Neural crest cell (in vitro differentiated cells): ENCODE data around the gene KMT5C. TPM values are rescaled to one million over a fixed set of nuclear protein-coding genes. Genes with fewer than 3 reads are reported as not detected.

ENCODE experiments used
- DNase-seq: peaks from one replicate; pipeline ENCODE4 v3.0.0; 2021; ENCODE audit warnings: low read depth, mixed read lengths, low spot score
- H3K27ac Mint-ChIP-seq: one replicate; pipeline ENCODE4 v1.8.0; 2021; ENCODE audit warnings: mild to moderate bottlenecking, mixed read lengths; ENCODE audit not compliant: unreplicated experiment
- H3K27me3 Mint-ChIP-seq: 2 replicates; pipeline ENCODE4 v1.8.0; 2021; ENCODE audit warnings: low read depth, mild to moderate bottlenecking, mixed read lengths
- H3K36me3 Mint-ChIP-seq: 2 replicates; pipeline ENCODE4 v1.8.0; 2021; ENCODE audit warnings: low read depth, mild to moderate bottlenecking, mixed read lengths
- H3K4me1 Mint-ChIP-seq: 2 replicates; pipeline ENCODE4 v1.8.0; 2021; ENCODE audit warnings: mixed read lengths
- H3K4me3 Mint-ChIP-seq: one replicate; pipeline ENCODE4 v1.8.0; 2021; ENCODE audit warnings: mild to moderate bottlenecking, mixed read lengths
- H3K9me3 Mint-ChIP-seq: 2 replicates; pipeline ENCODE4 v1.8.0; 2021; ENCODE audit warnings: mixed read lengths
- CTCF ChIP-seq: fragments of 200-600 bp; sonication (generic); conservative IDR thresholded peaks from 2 replicates; pipeline ENCODE4 v1.5.0; 2021; ENCODE audit warnings: antibody characterized with exemption, mild to moderate bottlenecking
- total RNA-seq: library from RNA; stranded (reverse); gene quantifications from 2 replicates; pipeline ENCODE4 v1.2.1, GENCODE V29; 2021

Gene KMT5C
- total RNA-seq, 1 donor from 2014 or later: 35.2 TPM

DNA sequence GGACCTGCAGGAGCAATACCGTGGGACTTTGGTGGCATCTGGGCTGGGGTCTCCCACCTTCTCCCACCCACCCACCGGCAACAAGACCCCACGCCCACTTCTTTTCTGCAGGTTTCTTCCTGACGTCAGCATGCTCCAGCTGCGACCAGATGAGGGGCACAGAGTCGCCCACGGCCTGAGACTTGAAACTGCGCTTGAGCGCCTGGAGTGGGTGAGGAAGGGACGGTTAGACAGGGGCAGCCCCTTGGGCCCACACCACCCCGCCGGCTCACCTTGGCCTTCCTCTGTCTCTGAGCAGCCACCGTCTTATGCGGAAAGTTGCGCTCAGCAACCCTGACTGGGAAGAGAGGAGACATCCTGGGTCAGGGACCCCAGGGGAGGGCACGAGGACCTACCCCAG lies 21.2 kb downstream of the KMT5C start:
- Mint-ChIP-seq H3K27ac (no peak overlapping the region), H3K36me3 (no peaks in the 10 kb centered on the region), H3K4me3 (no peak overlapping the region), H3K27me3 (peaks cover 31% of the 10 kb centered on the region), H3K9me3 (no peaks in the 10 kb centered on the region), H3K4me1 (peaks cover 5% of the 10 kb centered on the region)
- no peak for TF ChIP-seq CTCF
- no peak for DNase-seq

DNA sequence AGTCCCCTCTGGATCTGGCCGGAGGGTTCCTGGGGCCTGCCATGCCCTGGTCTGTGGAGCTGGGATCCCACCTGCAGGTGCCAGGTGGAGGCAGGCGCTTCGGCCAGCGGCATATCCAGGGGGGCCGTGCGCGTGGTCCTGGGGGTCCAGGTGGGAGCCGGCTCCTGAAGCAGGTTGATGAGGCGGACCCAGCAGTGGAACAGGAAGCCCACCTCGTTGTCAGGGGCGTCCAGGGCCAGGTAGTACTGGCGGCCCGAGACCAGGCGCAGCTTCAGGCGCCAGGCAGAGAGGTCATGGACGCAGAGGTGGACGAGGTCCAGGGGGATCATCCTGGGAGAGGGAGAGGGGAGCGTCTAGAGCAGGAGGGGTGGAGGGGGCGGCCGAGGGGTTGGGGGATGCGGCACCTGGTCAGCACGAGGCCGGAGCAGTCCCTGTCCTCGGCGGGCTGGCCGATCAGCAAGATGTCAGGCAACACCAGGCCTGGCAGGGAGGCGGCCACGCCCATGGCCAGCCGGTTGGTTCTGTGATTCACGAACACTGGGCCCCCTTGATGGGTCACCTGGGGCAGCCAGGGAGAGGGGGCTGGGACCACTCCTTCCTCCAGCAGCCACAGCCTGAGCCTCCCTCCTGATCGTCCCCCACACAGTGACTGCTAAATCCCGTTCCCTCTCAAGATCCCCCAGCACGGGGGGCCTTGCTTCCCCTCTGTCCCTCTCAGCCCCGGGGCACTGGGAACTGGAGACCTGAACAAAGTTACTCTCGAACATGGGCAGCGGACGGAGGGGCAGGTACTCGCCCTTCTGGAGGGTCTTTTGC lies 22.7 kb downstream of the KMT5C start:
- Mint-ChIP-seq H3K27ac (no peak overlapping the region), H3K4me3 (no peak overlapping the region), H3K36me3 (no peaks in the 10 kb centered on the region), H3K27me3 (peaks cover 21% of the 10 kb centered on the region), H3K4me1 (peaks cover 5% of the 10 kb centered on the region), H3K9me3 (no peaks in the 10 kb centered on the region)
- no peak for TF ChIP-seq CTCF
- no peak for DNase-seq

GRCh38 chr19:55362990-55363716 lies 23.5 kb downstream of the KMT5C start, which contains the start of gene GARIN5B:
TSS of gene GARIN5B (minus strand) at chr19:55363260. CDS start at chr19:55363066, 194 bp downstream.
- no peak for DNase-seq
- Mint-ChIP-seq H3K27ac (no peak within 1 kb of the TSS), H3K9me3 (no peaks in the 10 kb centered on the region), H3K36me3 (no peaks in the 10 kb centered on the region), H3K27me3 (peaks cover 18% of the 10 kb centered on the region), H3K4me3 (no peak within 1 kb of the TSS), H3K4me1 (peaks cover 5% of the 10 kb centered on the region)
- no peak for TF ChIP-seq CTCF

DNA sequence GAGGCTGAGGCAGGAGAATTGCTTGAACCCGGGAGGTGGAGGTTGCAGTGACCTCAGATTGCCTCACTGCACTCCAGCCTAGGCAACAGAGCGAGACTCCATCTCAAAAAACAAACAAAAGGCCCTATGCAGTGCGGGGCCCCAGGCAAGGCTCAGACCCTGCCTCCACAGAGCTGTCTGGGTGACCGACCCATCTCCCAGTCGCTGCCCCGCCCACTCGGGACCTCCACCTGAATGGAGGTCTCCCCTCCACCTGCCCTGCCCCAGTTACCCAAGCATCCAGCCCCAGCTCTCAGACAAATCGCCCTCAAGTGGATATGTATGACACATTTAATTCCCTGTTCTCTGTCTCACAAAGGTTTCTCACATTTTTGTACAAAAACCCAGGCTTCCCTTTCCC lies 25.6 kb downstream of the KMT5C start:
- no peak for TF ChIP-seq CTCF
- H3K4me1 Mint-ChIP-seq: peaks cover 10% of the 10 kb centered on the region
- no peak overlapping the region for H3K4me3 Mint-ChIP-seq
- no peaks in the 10 kb centered on the region for H3K9me3 Mint-ChIP-seq
- no peak for DNase-seq
- H3K36me3 Mint-ChIP-seq: no peaks in the 10 kb centered on the region
- peaks cover 28% of the 10 kb centered on the region for H3K27me3 Mint-ChIP-seq
- H3K27ac Mint-ChIP-seq: no peak overlapping the region

DNA sequence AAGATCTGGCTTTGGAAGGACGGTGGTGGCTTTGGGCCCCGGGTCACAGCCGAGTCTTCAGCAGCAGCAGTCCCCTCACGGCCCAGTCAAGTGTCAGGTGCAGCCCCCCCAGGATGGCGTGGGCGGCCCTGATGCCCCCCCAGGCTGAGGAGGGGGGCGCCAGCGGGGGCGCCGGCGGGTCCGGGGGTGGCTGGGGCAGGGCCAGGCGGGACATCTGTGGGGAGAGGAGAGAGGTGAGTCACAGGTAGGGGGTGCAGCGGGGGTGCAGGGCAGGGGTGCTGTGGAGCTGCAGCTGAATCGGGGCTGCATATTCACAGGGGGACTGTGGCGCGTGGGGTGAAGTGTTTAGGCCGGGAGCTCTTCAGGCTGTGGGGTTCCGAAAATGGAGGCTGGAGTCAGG lies 26.3 kb downstream of the KMT5C start:
- Mint-ChIP-seq H3K4me3 (no peak overlapping the region), H3K4me1 (peaks cover 15% of the 10 kb centered on the region), H3K27me3 (peaks cover 35% of the 10 kb centered on the region), H3K9me3 (no peaks in the 10 kb centered on the region), H3K36me3 (no peaks in the 10 kb centered on the region), H3K27ac (no peak overlapping the region)
- DNase-seq: no peak
- TF ChIP-seq CTCF: no peak
